Lung (tissue), 12 donors: ENCODE measurements around the gene ETHE1. TPM values are rescaled to one million over a fixed set of nuclear protein-coding genes. Genes with fewer than 3 reads are reported as not detected.

ENCODE experiments used
- ATAC-seq: fragments of 200-7000 bp; cut with Tn5 transposase; one replicate; pipeline ENCODE4 v1.9.1; 2020; ENCODE audit warnings: moderate number of reproducible peaks; ENCODE audit not compliant: insufficient read depth, low FRiP score
- DNase-seq, 3 donors: peaks; one replicate each; pipeline ENCODE4 v3.0.0-alpha.2; 2013 to 2017
- H3K27ac ChIP-seq, 2 donors: one replicate each; pipeline ENCODE4 v1.5.1; 2013; ENCODE audit warnings: mild to moderate bottlenecking in 2 of 2, moderate library complexity in 2 of 2, control low read depth in 1 of 2, inconsistent platforms in 1 of 2, low read depth in 1 of 2, low read length in 1 of 2
- H3K27me3 ChIP-seq, 3 donors: one replicate each; pipeline ENCODE4 v1.5.1; 2013; ENCODE audit warnings: low read length in 2 of 3; ENCODE audit not compliant: control insufficient read depth in 3 of 3, insufficient read depth in 3 of 3
- H3K36me3 ChIP-seq, 4 donors: one replicate each; pipeline ENCODE4 v1.5.1; 2013; ENCODE audit warnings: low read length in 4 of 4, mild to moderate bottlenecking in 1 of 4, moderate library complexity in 1 of 4; ENCODE audit not compliant: control insufficient read depth in 4 of 4, insufficient read depth in 4 of 4
- H3K4me1 ChIP-seq, 5 donors: one replicate each; pipeline ENCODE4 v1.5.1; 2013; ENCODE audit warnings: low read length in 5 of 5, mild to moderate bottlenecking in 2 of 5, moderate library complexity in 1 of 5; ENCODE audit not compliant: control insufficient read depth in 5 of 5, insufficient read depth in 5 of 5
- H3K4me3 ChIP-seq: one replicate; pipeline ENCODE4 v1.5.1; 2013; ENCODE audit warnings: mild to moderate bottlenecking, control low read depth, moderate library complexity
- H3K9ac ChIP-seq, 2 donors: one replicate each; pipeline ENCODE4 v1.5.1; 2013; ENCODE audit warnings: low read length in 2 of 2, control low read depth in 1 of 2; ENCODE audit not compliant: insufficient read depth in 1 of 2
- H3K9me3 ChIP-seq, 4 donors: one replicate each; pipeline ENCODE4 v1.5.1; 2013; ENCODE audit warnings: low read length in 3 of 4, mild to moderate bottlenecking in 1 of 4, moderate library complexity in 1 of 4; ENCODE audit not compliant: control insufficient read depth in 4 of 4, insufficient read depth in 3 of 4
- WGBS, 2 donors: extraction: QIAGEN DNeasy Blood & Tissue Kit; methylation state at CpG; one replicate each; pipeline ENCODE4 v1.1.7; 2013; 5-methylcytosine and 5-hydroxymethylcytosine counted together
- polyA plus RNA-seq, 2 donors: library from polyadenylated mRNA; stranded (reverse); fragments of 200-250 nt; gene quantifications; one replicate each; pipeline ENCODE4 v1.2.1, GENCODE V29; 2013
- total RNA-seq, 2 donors: library from RNA; depleted of rRNA in 1 of 2; stranded (reverse); fragments of >200 nt in 1 of 2; gene quantifications; one replicate each; pipeline ENCODE4 v1.2.1, GENCODE V29; 2014 to 2021
- TF ChIP-seq, protein P1 (sequence below): IDR thresholded peaks from 2 replicates; pipeline ENCODE4 v1.5.1; 2012; ENCODE audit warnings: mild to moderate bottlenecking; ENCODE audit errors: control extremely low read depth, extremely low read depth
- donor health status: control.
- donor health status: control.
- donor health status: Bipolar disorder and iron deficiency.
- donor health status: healthy.
- donor health status: DM: yes; HTN: yes; CAD: no.

Gene ETHE1
- total and polyA plus RNA-seq, 4 donors: 15.0 to 76.9 (median 37.5) TPM

GRCh38 chr19:43570174-43570791 is 43.3 kb upstream of the ETHE1 start:
- Histone ChIP-seq H3K27ac (peak overlapping the region in 1 of 2 donors; percentile 61), H3K9me3 (no peaks in the 10 kb centered on the region), H3K4me1 (peaks cover 0 to 9% (median 6%) of the 10 kb centered on the region in 5 donors), H3K27me3 (no peaks in the 10 kb centered on the region), H3K4me3 (no peak overlapping the region), H3K36me3 (peaks cover 0 to 3% (median 1%) of the 10 kb centered on the region in 4 donors), H3K9ac (no peak overlapping the region)
- whole genome bisulfite sequencing, 2 donors: 85 to 91% methylated on average over 5 of the region's 5 CpGs
- TF ChIP-seq, protein P1, sequence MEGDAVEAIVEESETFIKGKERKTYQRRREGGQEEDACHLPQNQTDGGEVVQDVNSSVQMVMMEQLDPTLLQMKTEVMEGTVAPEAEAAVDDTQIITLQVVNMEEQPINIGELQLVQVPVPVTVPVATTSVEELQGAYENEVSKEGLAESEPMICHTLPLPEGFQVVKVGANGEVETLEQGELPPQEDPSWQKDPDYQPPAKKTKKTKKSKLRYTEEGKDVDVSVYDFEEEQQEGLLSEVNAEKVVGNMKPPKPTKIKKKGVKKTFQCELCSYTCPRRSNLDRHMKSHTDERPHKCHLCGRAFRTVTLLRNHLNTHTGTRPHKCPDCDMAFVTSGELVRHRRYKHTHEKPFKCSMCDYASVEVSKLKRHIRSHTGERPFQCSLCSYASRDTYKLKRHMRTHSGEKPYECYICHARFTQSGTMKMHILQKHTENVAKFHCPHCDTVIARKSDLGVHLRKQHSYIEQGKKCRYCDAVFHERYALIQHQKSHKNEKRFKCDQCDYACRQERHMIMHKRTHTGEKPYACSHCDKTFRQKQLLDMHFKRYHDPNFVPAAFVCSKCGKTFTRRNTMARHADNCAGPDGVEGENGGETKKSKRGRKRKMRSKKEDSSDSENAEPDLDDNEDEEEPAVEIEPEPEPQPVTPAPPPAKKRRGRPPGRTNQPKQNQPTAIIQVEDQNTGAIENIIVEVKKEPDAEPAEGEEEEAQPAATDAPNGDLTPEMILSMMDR: no peak
- ATAC-seq (no peak), DNase-seq (no peak)

DNA sequence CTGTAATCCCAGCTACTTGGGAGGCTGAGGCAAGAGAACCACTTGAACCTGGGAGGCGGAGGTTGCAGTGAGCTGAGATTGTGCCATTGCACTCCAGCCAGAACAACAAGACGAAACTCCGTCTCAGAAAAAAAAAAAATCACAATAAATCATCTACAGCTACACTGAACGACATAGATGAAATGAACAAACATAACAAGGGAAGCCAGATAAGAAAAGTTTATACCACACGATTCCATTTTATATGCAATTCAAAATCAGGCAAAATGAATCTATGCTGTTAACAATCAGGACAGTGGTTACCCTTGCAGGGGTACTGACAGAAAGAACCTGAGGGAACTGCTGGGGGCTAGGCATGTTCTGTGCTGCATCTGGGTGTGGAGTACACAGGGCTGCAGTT is 42.7 kb upstream of the ETHE1 start:
- TF ChIP-seq, protein P1: no peak
- DNase-seq: no peak
- 66 to 70% methylated on average over 5 of the region's 5 CpGs for WGBS, 2 donors
- peaks cover 0 to 5% (median 4%) of the 10 kb centered on the region in 5 donors for H3K4me1 ChIP-seq
- peaks cover 0 to 3% (median 1%) of the 10 kb centered on the region in 4 donors for H3K36me3 ChIP-seq
- no peak overlapping the region for H3K9ac ChIP-seq
- no peak for ATAC-seq
- no peaks in the 10 kb centered on the region for H3K27me3 ChIP-seq
- no peaks in the 10 kb centered on the region for H3K9me3 ChIP-seq
- H3K4me3 ChIP-seq: no peak overlapping the region
- H3K27ac ChIP-seq: no peak overlapping the region

DNA sequence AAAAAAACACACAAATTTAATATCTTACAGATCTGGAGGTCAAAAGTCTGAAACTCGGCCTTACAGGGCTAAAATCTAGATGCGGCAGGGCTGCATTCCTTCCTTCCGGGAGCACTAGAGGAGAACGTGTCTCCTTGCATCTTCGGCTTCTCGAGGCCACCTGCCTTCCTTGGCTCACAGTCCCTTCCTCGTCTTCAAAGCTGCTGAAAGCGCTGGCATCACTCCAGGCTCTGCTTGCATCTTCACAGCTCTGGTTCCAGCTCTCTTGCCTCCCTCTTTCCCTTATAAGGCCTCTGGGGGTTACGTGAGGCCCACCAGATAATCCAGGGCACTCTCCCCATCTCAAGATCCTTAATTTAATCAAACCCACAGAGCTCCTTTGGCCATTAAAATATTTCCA is 37.8 kb upstream of the ETHE1 start:
- 54 to 73% methylated on average over 9 of the region's 9 CpGs for WGBS, 2 donors
- H3K4me1 ChIP-seq: peaks cover 0 to 13% (median 0%) of the 10 kb centered on the region in 5 donors
- peaks cover 0 to 20% (median 10%) of the 10 kb centered on the region in 4 donors for H3K36me3 ChIP-seq
- TF ChIP-seq, protein P1: no peak
- H3K27ac ChIP-seq: no peak overlapping the region
- H3K27me3 ChIP-seq: no peaks in the 10 kb centered on the region
- no peaks in the 10 kb centered on the region for H3K9me3 ChIP-seq
- H3K4me3 ChIP-seq: no peak overlapping the region
- DNase-seq (no peak), ATAC-seq (no peak)
- H3K9ac ChIP-seq: no peak overlapping the region
